IPS DF 4.7 (cell line): ENCODE measurements around the gene CADM3.

Source experiments
- DNase-seq: peaks from one replicate; pipeline ENCODE4 v3.0.0-alpha.2; 2013; ENCODE audit warnings: low spot score; ENCODE audit errors: extremely low read depth

CADM3 gene

DNA sequence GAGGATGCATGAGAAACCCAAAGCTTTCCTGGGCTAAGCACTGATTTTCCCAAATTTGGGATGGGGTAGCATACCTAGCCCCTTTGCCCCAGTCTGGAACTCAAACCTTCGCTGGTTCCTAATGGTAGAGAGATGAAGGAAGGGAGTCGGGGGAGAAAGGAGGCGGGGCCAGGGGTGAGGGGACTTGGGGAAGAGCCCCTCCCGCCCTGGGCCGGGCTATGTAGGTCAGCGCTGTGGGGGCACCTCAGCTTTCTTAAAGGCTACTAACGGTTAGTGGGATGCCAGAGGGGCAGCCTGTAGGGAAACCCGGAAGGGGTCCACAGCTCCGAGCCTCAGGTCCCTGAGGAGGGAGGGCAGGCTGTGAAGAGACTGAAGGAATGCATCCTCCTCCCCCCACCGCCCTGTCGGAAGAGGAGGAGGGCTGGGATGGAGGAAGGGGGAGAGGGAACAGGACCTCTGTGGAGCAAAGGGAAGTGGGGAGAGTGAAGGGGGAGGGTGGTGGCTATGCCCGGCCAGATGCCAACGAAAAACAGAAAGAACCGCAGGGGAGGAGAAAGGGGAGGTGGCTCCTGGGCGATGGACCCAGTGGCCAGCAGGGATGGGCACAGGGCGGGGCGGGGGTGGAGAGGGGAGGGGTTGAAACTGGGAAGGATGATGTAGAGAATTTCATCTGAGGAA is 1.3 kb downstream of the CADM3 start:
- DNase-seq, result no peak

DNA sequence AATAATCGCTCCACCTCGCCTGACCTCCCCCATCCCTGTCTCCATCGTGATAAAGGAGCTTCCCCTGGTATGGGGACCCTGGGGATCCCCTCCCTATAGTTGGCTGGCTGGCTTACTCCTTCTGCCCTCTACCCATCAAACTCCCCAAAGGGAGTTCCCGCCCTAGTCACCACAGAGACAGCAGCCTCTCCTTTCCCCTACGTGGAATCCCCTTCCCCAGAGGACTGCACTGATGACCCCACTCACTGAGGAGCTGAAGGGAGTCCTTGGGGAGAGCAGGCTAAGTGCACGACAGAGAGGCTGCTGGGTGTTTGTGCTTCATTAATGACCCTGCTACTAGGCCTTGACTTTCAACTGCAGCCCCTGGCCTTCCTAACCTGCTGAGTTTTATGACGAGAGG is 1.9 kb downstream of the CADM3 start:
- DNase-seq, result no peak

DNA sequence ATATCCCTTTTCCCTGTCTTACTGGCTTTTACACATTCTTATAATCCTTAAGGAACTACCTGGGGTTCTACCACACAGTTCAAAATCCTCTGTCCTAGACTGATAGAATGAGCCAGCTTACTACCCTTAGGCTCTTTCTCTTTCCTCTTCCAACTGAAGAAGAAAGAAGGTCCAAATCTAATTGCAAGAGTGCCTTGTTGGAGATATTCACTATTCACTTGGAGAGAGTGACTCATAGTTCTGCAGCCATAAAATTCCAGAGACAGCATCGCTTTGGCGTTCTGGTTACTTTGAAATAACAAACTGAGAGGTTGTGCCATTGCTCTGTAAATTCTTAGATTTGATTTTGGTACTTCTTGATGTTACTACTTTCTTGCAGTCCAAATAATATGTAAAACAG is 4.2 kb downstream of the CADM3 start:
- DNase-seq, result no peak

DNA sequence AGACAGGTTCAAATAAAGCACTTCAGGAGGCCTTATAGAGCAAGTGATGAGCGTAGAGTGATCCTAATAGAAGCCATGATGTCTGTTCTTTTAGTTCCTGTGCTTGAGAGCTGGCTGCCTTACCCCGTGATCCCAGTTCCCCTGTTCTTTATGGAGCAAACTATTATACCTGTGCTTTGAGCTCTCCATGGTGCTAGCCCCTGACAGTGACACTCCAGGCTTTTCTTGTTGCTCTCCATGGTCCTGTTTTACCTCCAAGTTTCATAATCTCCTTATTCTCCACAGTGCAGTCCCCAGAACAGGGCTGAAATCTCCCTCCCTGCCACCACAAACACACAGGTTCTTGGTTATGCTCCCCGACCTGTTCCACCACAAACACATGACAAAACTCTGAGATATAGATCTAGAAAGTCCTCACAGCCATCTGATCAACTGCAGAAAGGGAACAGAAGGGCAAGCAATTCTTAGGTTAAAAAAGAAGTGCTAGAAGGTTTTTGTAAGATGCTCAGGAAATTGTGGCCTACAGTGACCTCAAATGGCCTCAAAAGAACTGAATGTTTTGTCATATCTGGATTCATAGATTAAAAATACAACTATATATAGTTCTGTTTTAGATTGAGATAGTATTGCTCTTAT is 6.0 kb downstream of the CADM3 start:
- DNase-seq, result no peak

DNA sequence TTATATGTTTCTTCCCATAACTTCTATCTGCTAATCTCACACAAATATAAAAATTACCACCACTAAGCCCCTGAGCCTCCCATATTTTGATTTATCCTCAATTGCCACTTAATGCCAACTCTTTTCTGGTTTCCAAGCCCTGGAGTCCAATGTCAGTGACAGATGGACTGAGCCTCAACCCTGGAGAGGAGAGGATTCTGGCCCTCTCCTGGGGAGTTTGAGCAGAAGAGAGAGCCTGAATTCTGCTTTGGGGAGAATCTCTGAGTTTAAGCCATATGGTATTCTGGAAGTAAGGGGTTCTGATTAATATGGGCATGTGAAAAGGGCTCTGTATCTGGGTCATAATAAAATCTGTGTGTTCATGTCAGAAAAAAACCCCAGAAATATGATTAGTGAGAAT is 8.5 kb downstream of the CADM3 start:
- DNase-seq, result no peak

DNA sequence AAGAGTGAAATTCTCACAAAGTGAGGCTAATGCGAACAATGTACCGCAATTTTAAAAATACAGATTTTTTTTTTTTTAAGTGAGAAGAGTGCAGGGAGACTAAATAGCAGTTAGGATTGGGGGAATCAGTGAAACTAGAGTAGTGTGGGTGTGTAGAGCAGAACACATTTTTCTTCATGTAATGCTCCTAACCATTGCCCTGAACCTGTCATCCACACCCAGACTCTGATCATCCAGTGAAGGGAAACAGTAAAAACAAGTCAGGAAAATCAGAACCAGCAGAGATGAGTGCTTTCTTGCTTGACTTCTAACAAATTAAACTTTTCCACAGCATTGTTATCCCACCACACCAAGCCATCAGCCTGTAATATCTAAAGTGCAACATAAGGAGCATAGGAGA is 9.1 kb downstream of the CADM3 start:
- DNase-seq, result no peak

DNA sequence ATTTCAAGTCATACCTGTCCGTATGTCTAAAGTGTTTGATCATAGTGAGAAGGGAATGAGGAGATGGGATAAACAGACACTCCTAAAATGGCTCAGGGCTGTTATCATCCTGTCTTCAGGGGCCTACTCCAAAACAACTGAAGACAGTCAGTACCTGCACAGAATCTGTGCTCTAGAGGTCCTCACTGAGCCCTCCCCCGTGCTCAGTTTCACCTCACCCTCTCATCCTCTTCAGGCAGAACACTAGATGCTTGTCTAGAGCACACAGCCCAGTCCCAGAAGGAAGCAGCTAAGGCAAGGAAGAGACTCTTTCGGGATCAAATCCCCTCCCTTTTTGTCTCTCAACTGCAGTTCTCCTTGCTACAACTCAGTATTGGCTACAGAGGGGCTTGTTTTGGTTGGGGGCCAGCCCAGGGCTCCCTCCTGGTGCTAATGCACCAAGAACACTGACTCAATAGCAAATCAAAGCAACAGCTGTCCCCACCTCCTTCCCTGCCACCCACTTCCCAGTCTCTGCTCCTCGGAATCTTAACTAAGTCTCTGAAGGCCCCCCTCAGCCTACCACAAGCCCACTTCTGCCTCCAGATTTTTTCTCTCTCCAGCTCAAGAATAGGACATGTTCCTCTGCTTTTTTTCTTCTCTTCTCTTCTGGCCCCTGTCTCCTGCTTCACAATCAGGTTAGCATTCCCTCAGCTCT is 10.1 kb downstream of the CADM3 start:
- DNase-seq, result no peak

DNA sequence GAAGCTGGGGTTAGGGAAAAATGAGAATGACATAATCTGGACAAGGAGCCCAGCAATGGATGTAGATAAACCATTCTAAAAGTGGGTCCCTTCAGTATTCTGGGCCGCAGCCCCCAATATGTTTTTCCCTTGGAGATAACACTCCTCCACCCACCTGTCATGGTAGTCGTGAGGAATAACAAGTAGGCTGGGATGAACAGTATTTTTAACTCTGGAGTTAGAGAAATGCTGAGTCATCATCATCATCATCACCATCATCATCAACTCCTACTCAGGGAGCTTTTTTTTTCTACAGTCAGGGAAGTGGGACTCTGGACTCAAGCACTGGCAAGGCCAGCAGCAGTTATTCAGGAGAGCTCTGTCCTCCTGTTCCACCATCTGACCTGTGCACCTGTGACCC is 12.8 kb downstream of the CADM3 start:
- no peak for DNase-seq

DNA sequence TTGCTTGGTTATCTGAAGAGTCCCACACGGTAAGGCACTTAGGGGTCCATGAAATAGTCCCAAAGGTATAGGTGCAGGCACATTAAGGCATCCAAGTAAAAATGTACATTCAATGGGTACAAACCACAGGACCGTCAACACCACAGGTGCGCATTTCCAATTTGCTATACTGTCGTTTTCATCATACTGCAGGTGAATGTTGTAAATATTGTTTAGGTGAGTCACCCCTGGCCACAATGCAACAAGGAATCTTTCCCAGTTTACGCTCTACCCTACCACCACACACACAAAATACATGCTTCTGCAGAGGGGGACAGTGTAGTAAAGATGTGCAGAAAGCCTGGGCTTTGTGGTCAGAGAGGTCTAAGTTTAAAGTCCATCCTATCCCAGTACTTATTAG is 13.7 kb downstream of the CADM3 start:
- no peak for DNase-seq

DNA sequence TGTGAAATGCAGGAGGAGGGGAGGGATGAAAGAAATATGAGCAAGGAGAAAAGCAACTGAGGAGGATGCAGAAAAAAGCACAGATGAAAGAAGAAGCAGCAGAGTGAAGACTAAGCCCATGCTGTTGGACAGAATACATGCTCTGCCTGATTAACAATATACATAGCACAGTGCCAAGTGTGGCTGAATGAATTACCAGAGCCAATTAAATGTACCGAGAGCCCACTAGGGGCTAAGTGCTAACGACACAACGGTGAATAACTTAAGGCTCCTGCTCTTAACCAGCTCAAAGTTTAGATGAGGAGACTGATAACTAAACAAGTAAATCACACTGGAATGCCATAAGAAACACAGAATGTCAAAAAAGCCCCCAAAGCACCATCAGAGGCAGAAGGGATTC is 15.6 kb downstream of the CADM3 start:
- no peak for DNase-seq

DNA sequence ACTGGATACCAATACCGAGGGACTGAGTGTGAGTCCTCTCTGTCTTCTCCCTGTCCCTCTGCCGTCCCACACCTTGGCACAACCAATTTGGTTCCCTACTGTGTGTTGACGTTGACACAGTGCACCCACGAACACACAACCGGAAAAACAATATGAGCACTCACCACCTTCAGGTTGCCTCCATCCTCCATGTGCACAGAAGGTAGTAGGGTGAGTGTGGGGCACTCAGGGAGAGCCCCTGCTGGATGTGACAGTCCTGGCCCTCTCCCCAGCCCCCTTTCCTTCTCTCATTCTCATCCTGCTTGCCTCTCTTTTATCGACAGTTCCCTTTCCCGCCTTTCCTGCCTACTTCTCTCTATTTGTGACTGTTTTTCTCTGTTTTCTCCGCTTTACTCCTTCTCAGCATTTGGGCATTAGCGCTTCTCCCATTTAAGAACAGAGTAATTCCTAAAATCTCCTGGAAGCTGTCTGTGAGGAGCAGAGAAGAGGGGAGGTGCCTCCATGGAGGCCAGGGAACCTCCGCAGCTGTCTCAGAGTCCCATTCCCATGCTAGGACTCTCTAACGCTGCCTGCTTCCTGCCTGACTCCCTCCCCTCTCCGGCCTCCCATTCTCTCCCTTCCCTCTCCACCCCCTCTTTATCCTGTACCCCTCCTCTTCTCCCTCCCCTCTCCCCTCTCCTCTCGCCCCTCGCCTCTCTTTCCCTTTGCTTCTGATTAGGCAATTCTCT is 16.4 kb downstream of the CADM3 start:
- DNase-seq, result no peak

DNA sequence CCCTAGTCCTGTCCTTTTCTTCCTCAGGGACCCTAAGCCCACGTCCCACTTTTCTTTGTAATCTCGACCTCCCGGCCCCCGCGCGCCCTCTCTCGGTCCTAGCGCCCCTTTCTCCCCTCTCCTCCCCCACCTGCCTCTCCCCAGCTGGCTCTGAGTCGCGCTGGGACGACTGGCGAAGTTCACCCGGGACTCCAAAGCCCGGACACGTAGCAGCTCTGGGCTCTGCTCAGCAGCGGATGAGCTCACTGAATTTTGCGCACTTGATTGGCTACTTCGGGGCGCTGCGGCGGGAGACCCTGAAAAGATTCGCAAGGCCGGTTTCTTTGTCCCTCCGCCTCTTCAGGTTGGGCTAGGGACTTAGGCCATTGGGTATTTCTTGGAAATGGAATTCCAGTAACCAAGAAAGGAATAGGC is 17.0 kb downstream of the CADM3 start:
- DNase-seq, result no peak

DNA sequence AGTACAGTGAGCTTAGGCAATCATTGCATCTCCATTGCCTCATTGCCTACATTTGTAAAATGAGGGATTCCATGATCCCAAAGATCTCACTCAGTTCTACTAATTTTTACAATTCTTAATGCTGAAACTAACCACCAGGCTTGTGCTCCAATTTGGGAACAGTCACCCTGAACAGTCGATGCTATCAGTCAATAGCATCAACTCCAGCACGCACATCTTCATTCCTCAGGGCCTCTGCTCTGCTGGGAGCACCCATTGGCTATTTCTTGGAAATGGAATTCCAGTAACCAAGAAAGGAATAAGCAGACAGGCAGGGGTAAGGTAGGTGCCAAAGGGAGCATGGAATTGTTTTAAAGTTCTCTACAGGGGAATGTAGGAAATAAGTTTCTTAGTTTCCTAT is 19.0 kb downstream of the CADM3 start:
- no peak for DNase-seq

DNA sequence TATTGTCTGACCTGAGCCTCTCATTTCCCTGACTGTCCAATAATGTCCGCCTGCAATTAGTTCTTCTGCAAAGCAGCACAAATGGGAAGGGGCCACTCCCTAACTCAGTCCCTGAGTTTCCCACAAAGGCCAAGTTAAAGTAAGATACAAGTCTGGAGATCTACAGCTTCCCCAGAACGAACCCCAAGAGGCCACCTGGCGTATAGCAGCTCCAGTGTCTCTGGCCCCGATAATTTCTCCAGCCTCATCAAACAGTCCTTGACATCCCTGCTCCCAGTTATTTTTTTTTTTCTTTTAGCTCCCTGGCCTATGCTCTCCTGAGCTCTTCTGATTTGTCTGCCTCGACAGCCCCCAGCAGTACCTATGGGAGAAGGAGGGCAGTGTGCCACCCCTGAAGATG is 25.1 kb downstream of the CADM3 start:
- no peak for DNase-seq

DNA sequence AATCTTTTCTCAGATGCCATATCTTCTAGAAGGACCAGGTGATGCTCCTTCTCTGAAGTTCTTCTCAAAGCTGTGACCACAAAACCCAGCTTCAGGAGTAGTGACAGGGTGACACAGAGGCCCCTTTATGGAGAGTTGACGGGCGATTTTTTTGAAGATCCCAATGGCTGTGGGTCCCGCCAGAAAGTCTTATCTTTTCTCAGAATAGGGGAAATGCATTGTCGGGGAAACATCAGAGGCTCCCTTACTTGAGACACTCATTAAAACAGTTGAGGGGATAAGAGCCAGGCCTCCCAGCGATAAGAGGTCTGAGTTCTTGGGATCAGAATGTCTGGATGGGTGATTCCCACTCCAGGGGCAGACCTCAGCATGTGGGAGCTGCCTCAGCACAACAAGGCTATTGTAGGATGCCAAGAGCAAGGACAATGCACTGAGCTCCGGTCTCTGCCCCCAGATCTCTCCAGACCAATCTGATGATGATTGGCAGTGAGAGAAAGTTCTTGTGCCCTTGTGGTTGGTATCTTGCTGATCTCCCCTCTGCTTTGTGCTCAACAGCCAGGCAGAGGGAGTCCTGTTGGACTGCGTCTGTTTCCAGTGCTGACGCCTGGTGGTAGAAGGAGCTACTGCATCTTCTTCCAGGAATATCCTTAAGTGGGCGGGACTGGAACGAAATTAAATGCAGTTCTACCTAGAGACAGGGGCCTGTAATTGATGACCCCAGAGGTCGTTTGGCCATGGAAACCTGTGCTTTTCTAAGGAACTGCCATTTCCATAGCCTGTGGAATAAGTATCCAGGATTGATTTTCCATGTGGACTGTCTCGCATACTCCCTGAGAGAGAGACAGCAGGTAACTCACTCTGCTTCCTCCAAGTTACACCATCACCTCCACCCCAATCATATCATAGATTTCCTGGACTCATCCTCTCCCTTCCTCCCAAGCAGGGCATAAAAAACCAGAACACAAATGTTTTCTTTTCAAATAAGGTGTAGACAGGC is 26.4 kb downstream of the CADM3 start:
- no peak for DNase-seq

DNA sequence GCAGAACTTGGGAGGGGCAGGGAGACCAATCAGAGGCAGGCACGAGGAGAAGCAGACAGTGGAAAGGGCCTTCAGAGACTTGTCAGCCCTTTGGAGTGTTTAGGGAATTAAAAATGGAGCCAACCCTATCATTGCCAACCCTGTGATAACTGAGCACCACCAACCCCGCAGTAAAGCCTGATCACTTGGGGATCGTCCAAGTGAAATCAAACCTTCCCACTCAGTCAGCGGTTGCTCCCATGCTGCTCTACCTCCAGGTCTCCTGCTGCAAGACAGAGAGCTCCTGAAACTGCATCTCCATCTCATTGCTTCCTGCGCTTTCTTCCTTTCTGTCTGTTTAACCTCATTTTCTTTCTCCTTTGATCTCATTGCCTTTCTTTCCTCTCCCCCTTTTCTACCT is 28.5 kb downstream of the CADM3 start:
- no peak for DNase-seq

DNA sequence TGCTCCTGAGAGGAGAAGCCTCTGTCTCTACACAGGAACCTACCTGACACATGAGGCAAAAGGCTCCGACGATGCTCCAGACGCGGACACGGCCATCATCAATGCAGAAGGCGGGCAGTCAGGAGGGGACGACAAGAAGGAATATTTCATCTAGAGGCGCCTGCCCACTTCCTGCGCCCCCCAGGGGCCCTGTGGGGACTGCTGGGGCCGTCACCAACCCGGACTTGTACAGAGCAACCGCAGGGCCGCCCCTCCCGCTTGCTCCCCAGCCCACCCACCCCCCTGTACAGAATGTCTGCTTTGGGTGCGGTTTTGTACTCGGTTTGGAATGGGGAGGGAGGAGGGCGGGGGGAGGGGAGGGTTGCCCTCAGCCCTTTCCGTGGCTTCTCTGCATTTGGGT is 29.4 kb downstream of the CADM3 start:
- no peak for DNase-seq

DNA sequence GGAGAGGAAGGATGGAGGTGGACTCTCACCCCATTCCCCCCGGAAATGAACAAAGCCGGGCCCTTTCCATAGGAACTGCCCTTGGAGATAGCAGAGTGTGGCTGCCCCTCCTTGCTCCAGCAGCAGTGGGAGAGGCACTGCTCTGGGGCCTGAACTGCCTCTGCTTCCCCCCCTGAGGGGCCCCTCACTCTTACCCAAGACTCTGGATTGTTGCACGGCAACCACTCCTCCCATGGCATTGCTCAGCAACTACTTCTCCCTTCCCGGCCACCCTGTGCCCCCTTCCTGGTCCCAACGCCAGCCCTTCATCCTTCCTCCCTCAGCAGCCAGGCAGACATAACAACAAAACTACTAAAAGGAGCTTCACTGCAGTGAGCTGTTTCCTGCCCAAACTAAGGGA is 30.2 kb downstream of the CADM3 start:
- DNase-seq, result no peak

DNA sequence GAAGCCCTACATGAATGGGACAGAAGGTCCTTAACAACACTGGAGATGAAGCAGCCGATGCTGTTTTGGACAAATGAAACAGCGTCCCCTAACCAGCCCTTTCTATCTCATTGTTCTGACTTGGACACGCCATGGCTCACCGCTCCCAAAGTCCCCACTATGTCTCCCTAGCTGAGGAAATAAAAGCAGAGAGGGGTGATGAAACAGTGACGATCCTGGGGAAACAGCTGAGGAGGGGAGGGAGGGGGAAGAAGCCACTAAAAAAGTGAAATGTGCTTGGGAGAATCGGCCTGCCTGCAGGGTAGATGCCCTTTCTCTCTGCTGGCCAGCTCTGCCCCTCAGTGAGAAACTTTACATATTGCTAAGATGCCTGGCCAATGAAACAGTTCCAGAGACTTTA is 32.2 kb downstream of the CADM3 start:
- DNase-seq, result no peak

DNA sequence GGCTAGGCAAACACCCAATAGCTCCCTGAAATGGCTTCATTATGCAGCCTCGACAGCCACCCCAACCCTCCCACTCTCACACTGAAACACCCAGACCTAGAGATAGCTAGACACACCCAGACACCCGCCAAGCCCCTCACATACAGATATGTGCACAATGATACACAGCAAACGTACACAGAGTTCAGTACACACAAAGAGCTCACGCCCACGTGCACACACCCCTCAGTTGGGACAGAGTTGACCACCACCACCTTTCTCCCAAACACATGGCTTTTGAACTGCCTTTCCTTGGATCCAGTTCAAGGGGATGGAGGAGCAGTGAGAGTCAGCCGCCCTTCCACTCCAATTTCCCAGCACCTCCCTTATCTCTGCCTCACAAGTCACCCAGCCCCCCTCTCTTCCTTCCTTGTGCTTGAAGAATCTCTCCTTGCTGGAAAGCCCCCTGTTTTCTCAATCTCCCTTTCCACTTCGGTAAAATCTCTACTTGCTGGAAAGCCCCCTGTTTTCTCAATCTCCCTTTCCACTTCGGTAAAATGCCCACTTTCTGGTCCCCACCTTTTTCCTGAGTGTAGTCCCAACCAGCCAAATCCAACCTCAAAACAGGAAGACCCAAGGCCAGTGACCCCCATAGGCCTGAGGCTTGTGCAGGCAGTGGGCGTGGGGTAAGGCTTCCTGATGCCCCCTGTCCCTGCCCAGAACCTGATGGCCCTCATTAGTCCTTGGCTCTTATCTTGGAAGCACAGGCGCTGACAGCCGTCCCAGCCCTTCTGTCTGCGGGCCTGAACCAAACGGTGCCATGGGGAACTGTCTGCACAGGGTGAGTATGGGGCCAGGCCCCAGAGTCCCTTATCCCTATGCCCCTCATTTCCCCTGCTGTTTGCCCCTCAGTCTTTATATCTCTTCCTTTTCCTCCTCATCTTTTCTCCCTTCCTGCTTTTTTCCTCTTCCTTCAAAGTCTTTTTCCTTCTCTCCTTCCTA is 33.0 kb downstream of the CADM3 start, which contains the start of gene ACKR1:
ACKR1 (plus strand) TSS at position 715 of the 981 bp plus-strand sequence; CDS start at position 800, 85 bp downstream.
- no peak for DNase-seq
